HG03135 (cell line): Measurements from ENCODE around the gene CHCHD6.
A peak's percentile ranks its signal among the peaks of the same experiment; 100 is the strongest.

ENCODE experiments used
- ATAC-seq: cut with Tn5 transposase; IDR thresholded peaks from one replicate; pipeline ENCODE4 v1.9.1; 2021; ENCODE audit warnings: mild to moderate bottlenecking, moderate library complexity; ENCODE audit not compliant: unreplicated experiment

The CHCHD6 gene

GRCh38 chr3:126891141-126891540 is 187.1 kb downstream of the CHCHD6 start:
- ATAC-seq, result no peak

DNA sequence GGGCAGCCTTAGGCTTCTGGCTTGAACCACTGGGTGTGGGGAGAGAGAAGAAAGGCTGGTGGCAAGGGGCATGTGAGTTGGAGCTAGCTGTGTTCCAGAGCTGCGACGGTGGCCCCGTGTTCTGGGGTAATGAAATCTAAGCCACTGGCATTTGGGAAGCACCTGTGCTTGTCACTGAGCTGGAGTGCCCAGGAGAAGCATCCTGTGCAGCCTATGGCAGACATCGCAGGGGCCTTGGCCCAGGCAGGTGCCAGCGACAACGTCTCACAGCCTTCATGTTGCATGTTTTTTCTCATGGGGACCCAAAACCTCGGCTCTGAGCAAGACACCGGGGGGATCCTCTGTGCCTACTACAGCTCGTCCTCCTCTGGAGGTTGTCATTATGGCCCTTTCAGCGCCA is 187.8 kb downstream of the CHCHD6 start:
- no peak for ATAC-seq

GRCh38 chr3:126893651-126894050 is 189.6 kb downstream of the CHCHD6 start:
- ATAC-seq, result no peak

DNA sequence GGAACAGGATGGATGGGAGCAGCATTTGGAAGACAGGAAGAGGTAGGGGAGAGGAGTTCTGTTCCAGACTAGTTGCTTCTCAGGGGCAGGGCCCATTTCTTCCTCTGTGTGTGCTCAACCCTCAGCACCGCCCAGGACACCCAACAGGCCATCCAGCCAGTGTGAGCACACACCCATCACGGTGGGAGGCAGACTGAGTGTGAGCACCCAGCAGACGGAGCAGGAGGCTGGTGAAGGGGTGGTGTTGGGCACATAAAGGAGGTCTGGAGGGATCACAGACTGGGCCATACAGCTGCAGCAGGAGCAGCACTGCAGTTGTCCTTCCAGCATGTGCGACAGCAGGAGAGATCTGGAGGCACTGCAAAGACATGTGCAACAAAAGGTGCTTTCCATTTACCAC is 190.4 kb downstream of the CHCHD6 start:
- no peak for ATAC-seq

GRCh38 chr3:126895178-126896066 is 191.4 kb downstream of the CHCHD6 start:
- no peak for ATAC-seq

- no peak for ATAC-seq
Observed at GRCh38 chr3:126896067-126896441, 192.0 kb downstream of the CHCHD6 start.

DNA sequence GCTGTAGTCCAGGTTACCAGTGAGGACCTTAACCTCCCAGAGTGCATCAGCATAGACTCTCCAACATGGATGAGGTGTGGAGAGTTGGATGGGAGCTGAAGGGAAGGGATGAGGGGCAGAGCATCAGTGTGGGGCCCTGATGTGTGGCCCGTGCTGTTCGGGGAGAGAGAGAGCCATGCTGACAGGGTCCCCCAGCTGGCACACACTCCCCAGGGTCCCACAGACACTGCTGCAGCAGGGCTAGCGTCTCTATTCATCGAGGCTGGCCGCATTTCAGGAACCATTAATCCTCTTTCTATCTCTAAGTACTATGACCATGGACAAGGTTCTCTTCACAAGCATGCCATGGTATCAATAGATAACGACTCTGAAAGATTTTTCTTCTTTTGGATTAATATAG is 192.9 kb downstream of the CHCHD6 start:
- no peak for ATAC-seq

- ATAC-seq, result no peak
Observed at GRCh38 chr3:126897943-126898342, 193.9 kb downstream of the CHCHD6 start.

DNA sequence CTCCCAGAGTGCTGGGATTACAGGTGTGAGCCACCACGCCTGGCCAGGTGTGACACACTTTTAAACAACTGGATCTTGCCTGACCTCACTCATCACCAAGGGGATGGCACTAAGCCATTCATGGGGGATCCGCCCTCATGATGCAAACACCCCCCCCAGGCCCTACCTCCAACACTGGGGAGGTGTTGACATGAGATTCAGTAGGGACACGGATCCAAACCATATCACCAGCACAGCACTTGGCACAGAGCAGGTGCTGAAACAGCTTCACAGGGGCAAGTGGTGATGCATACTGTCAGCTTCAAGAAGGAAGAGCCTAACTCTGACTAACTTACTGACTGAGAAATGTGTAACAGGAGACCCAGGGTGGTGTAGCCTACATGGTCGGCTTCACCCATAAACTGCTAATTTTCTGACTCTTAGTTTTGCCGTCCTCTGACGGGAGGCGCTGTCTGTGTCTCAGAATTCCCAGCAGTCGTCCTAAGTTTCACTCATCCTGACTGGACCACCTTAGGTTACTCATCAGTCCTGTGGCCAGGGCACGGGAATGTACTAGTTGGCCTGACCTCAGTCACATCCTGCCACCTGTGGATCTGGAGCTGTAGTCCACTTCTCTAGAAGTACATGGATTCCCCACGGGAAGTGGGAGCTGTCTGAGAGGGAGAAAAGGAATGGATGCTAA is 197.0 kb downstream of the CHCHD6 start:
- ATAC-seq, result no peak

GRCh38 chr3:126901631-126902030 is 197.6 kb downstream of the CHCHD6 start:
- ATAC-seq, result no peak

DNA sequence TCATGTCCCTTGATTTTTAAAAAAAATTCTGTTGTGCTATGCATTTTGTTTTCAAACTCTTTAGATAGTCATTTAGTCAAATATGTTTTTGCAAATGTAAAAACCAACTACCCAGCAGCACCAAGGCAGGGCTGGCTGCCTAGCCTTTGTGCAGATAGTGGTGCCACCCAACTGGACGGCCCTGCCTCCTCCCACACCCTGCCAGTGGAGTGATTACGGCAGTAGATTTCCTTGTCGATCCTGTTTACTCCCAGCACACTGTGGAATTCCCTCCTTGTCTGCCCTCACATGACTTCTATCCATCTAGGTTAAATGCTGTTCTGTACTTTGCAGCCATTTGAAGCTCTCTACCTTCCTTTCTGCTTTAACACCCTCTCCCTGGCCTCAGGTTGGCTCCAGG is 199.5 kb downstream of the CHCHD6 start:
- ATAC-seq, result no peak

GRCh38 chr3:126907557-126907956 is 203.5 kb downstream of the CHCHD6 start:
- no peak for ATAC-seq

GRCh38 chr3:126908752-126909275 is 204.8 kb downstream of the CHCHD6 start:
- ATAC-seq, result no peak

DNA sequence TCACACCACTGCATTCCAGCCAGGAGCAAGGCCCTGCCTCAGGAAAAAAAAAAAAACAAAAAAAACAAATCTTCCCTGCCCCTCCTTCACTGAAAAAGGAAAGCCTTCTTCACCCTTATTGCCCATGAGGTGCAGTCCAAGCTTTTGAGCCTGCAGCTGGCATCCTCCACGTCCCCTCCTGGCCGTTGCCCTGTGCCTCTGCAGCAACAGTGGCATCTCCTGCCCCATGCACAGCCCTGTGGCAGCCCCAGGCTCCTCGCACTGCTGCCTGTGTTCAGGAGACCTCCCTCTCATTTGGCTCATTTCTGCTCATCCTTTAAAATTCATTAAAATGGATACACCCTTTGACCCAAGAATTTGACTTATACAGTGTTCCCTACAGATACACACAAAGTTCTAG is 206.2 kb downstream of the CHCHD6 start:
- no peak for ATAC-seq

GRCh38 chr3:126911162-126912026 is 207.4 kb downstream of the CHCHD6 start:
- ATAC-seq, result peak; percentile 97

DNA sequence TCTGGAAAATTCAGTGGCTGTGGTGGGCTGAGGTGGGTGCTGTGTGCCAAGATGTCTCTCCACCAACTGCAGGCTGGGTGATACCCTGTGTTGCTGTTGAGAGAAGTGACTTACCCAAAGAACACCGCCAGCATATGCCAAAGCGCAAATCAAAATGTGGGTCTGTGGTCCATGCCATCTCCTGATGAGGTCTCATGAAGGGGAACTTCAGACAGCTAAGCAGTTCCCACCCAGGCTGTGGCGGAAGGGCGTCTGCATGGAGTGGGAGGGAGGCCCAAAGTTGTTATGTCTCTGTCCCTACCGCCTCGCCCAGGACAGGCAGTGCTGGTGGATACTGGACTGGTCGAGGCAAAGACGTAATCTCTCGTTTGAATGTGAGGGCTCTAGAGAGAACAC is 208.0 kb downstream of the CHCHD6 start:
- no peak for ATAC-seq

GRCh38 chr3:126912491-126913195 is 208.6 kb downstream of the CHCHD6 start:
- no peak for ATAC-seq

GRCh38 chr3:126913524-126913923 is 209.5 kb downstream of the CHCHD6 start:
- ATAC-seq, result no peak

DNA sequence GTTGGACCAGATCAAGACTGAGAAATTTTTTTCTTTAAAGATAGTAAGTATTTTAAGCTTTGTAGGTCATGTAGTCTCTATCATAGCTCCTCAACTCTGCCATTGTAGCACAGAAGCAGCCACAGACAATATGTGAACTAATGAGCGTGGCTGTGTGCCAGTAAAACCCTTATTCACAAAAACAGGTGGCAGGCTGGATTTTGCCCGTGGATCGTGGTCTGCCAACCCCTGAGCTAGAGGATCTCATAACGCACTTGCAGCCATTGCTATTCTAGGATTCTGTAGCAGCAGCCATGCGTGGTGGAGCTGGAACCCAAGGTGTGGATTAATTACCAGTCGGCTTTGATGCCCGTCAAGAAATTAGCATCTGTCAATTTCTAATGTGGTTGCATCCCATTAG is 210.2 kb downstream of the CHCHD6 start:
- ATAC-seq, result no peak

DNA sequence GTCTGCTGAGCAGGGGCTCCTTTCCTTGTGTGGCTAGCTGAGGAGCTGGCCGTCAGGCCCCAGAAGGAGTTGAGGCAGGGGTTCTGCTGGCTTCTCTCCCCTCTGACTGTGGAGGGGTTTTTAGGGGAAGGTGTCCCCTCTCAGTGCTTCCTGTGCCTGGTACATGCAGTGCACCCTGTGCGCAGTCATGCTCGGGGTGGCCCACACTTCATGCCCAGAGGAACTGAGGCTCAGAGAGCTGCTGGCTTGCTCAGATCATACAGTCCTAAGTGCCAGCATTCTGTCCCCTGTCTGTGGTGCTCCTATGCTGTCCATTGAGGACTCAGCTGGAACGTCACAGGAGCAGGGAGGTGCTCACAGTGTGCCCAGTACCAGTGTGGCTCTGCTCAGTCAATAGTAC is 211.0 kb downstream of the CHCHD6 start:
- ATAC-seq, result no peak

DNA sequence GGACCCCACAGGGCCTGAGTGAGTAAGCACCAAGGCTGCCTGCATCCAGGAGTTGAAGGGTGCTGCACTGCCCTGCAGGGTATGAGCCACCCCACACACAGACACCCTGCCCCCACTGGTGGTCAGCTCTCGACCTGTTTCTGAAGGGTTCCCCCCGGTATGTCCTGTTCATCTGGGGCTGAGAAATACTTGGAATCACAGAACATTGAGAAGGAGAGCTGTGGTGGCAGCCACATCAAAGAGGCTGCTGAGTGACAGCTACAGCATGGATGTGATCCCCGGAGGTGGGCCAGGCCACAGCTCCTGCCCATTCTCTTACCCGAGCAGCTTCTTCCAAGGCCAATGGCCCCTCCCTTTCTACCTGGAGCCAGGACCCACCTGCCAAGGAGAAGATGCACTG is 212.5 kb downstream of the CHCHD6 start:
- no peak for ATAC-seq
